ENCODE measurements around the gene SLC16A12. TPM values are rescaled to one million over a fixed set of nuclear protein-coding genes. Genes with fewer than 3 reads are reported as not detected.

Gene SLC16A12
- total RNA-seq, 1 experiment from 2014 or later = 0.77 TPM

DNA sequence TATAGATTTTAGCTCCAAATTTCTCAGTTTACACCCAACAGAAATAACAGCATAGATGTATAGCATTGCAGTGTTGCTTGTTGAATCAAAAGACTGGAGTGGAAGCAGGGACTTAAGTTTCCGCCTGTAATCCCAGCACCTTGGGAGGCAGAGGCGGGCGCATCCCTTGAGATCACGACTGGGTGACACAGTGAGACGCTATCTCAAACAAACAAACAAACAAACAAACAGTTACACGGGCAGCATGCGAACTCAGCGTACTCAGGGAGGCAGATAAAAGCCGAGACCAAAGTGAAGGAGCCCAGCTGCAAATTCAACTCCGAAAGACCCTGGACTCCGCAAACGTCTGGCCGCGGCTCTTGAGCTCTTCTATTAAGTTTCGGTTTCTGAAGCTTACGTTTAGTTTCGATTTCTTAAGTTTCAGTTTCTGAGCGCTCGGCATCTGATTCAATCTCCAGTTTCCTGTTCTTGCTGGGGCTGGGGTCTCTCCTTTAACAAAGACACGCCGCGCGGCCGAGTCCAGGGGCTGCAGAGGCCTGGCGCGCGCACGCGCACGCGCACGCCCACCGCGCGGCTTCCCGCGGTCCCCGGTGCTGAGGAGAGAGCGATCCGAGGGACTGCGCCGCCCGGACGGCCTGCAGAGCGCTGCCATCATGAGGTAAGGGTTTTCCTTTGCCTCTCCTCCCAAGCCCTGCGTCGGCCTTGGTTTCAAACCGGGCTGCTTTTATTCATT is 121.1 kb downstream of the SLC16A12 start, which contains the start of gene IFIT5:
TSS of gene IFIT5 (plus strand) at position 423 of the 733 bp plus-strand sequence. CDS start at position 654, 231 bp downstream.
- WGBS (ENCODE audit: extremely low coverage, insufficient read length, low lambda C conversion rate) = no CpG with 5 or more reads among the region's 48 CpGs

More for the DNA sequence above, 121.1 kb downstream of the SLC16A12 start, which contains the start of gene IFIT5:
- H4K8ac ChIP-seq (replicated peaks; ENCODE audit: insufficient read length, low read depth, low read length) = no peak within 1 kb of the TSS
- H3K79me2 ChIP-seq (ENCODE audit: insufficient read depth, low read length) = no peaks in the 10 kb centered on the region
- no peak within 1 kb of the TSS for H3K27ac ChIP-seq (ENCODE audit: insufficient read length, low read depth, low read length)
- Mint-ChIP-seq H3K4me3 (peak within 1 kb of the TSS; percentile 89 to 93), H3K27me3 (ENCODE audit: low read depth) (peaks cover 27% of the 10 kb centered on the region), H3K36me3 (ENCODE audit: insufficient read depth in 1 of 3, low read depth in 3 of 3) (peaks cover 3 to 11% (median 9%) of the 10 kb centered on the region in 3 experiments; a peak in 6 of 7 replicates), H3K9me3 (peaks cover 2 to 9% of the 10 kb centered on the region in 2 experiments; a peak in 3 of 5 replicates), H3K4me1 (peaks cover 16 to 20% of the 10 kb centered on the region in 2 experiments), H3K27ac (peak within 1 kb of the TSS in 2 of 3 experiments; percentile 16 to 84; a peak in 3 of 7 replicates)
- H3T11ph ChIP-seq (ENCODE audit: low read length) = no peak within 1 kb of the TSS
- no peak within 1 kb of the TSS for H2BK15ac ChIP-seq (ENCODE audit: low read depth, low read length)
- H3K4ac ChIP-seq (ENCODE audit: low read depth, low read length) = no peak within 1 kb of the TSS
- no peak within 1 kb of the TSS for H2AK5ac ChIP-seq (ENCODE audit: insufficient read length, low read length)
- H3K4me2 ChIP-seq (ENCODE audit: insufficient read depth, insufficient read length, low read length) = peak within 1 kb of the TSS; percentile 81
- H3K18ac ChIP-seq (ENCODE audit: insufficient read length, low read depth, low read length) = peak within 1 kb of the TSS; percentile 61
- peak within 1 kb of the TSS; percentile 72 for H3K14ac ChIP-seq (ENCODE audit: insufficient read depth, low read length)
- H3K9ac ChIP-seq (ENCODE audit: extremely low read depth, insufficient read length, low read length) = peak within 1 kb of the TSS; percentile 64
- H4K20me1 ChIP-seq (ENCODE audit: control insufficient read depth, insufficient read depth, insufficient read length) = no peaks in the 10 kb centered on the region
- no peak within 1 kb of the TSS for H2BK12ac ChIP-seq (ENCODE audit: insufficient read length, low read depth, low read length)
- H3K23me2 ChIP-seq (ENCODE audit: insufficient read length, low read depth, low read length, poor library complexity, severe bottlenecking) = peaks cover 9% of the 10 kb centered on the region
- peaks cover 2% of the 10 kb centered on the region; the same call in 1 of the 2 replicates for H3K27me3 ChIP-seq (ENCODE audit: insufficient read depth, low read length)
- TF ChIP-seq CTCF (conservative IDR thresholded peaks at IDR 0.05) = no peak
- peak within 1 kb of the TSS; percentile 45 for H2AFZ ChIP-seq (ENCODE audit: low read length)
- no peak within 1 kb of the TSS for H2BK20ac ChIP-seq (ENCODE audit: low read depth, low read length, poor library complexity, severe bottlenecking)
- H2BK5ac ChIP-seq (ENCODE audit: insufficient read length, low read length) = no peak within 1 kb of the TSS
- DNase-seq = peak; percentile 73
- H3K79me1 ChIP-seq (ENCODE audit: insufficient read depth, low read depth, low read length, poor library complexity, severe bottlenecking) = no peaks in the 10 kb centered on the region
- H4K91ac ChIP-seq (ENCODE audit: insufficient read length, low read depth, low read length) = no peak within 1 kb of the TSS
- no peak within 1 kb of the TSS for H3K56ac ChIP-seq (ENCODE audit: insufficient read length, low read depth, low read length)
- H4K5ac ChIP-seq (ENCODE audit: insufficient read length, low read depth, low read length) = no peak within 1 kb of the TSS
- no peaks in the 10 kb centered on the region; the same call in 1 of the 2 replicates for H3K4me1 ChIP-seq (ENCODE audit: insufficient read depth, low read length)
- H3K9me3 ChIP-seq (ENCODE audit: control insufficient read depth, low read depth, low read length) = no peaks in the 10 kb centered on the region
- H3K23ac ChIP-seq (ENCODE audit: insufficient read length, low read depth, low read length) = no peak within 1 kb of the TSS
- no peak within 1 kb of the TSS for H2BK120ac ChIP-seq (ENCODE audit: low read depth, low read length, poor library complexity, severe bottlenecking)

Data from H9 (cell line).